Esophagus muscularis mucosa (tissue), 4 donors: Measurements from ENCODE around the gene STAB2.

Experiments used
- CTCF ChIP-seq, 3 experiments: fragments of 200-600 bp in 2 of 3; fragments of 450-650 bp in 1 of 3; sonication (generic) in 2 of 3; IDR thresholded peaks; one replicate each; pipeline ENCODE4 v1.5.1; 2017 to 2019; ENCODE audit warnings: antibody characterized with exemption in 3 of 3, mild to moderate bottlenecking in 2 of 3, moderate library complexity in 1 of 3
- EP300 ChIP-seq: sonication (generic); formaldehyde crosslinking; IDR thresholded peaks from one replicate; pipeline ENCODE4 v1.6.1; 2017; ENCODE audit warnings: antibody characterized with exemption
- POLR2A ChIP-seq: fragments of 450-650 bp; IDR thresholded peaks from one replicate; pipeline ENCODE4 v1.6.1; 2017; ENCODE audit warnings: antibody characterized with exemption, moderate library complexity, mild to moderate bottlenecking, low read depth
- POLR2AphosphoS5 ChIP-seq, 2 donors: sonication (generic); formaldehyde crosslinking; IDR thresholded peaks; one replicate each; pipeline ENCODE4 v1.6.1; 2017; ENCODE audit warnings: antibody characterized with exemption in 2 of 2

DNA sequence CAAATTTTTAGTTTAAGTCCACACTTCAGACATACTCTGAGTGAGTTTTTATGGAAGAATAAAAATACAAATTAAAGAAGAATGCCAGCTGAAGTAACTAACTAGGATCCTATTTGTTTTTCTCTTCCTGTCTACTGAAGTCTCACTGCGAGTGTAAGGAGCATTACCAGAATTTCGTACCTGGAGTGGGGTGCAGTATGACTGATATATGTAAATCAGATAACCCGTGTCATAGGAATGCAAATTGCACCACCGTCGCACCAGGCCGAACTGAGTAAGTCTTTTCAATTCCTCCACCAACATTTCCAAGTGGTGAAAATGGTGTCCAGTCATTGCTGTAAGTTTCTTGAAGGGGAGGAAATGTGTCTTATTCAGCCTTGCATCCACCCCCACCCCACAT is 52.9 kb downstream of the STAB2 start:
- no peak for TF ChIP-seq POLR2A
- no peak for TF ChIP-seq POLR2AphosphoS5 (IDR thresholded peaks at IDR 0.05)
- no peak for TF ChIP-seq CTCF (IDR thresholded peaks at IDR 0.05)
- no peak for TF ChIP-seq EP300
